Spleen (tissue), 7 donors: Measurements from ENCODE around the gene LAMC1.

Experiments
- POLR2A ChIP-seq, 3 donors: fragments of 450-650 bp; IDR thresholded peaks; one replicate each; pipeline ENCODE4 v1.5.1; 2017; ENCODE audit warnings: antibody characterized with exemption in 3 of 3, mild to moderate bottlenecking in 1 of 3
- TF ChIP-seq, protein P1 (sequence below), 11 experiments: fragments of 200-600 bp in 7 of 11; fragments of 450-650 bp in 4 of 11; sonication (generic) in 4 of 11; IDR thresholded peaks in 8 of 11; conservative IDR thresholded peaks in 3 of 11; 1 replicate in 7 of 11; 2 replicates in 4 of 11; pipeline versions ENCODE4 v1.4.0 to v1.8.0; 2016 to 2021; ENCODE audit warnings: antibody characterized with exemption in 11 of 11, inconsistent platforms in 4 of 11, mild to moderate bottlenecking in 1 of 11
- donor health status: DM: no; HTN: no; CAD: no; lungs with moderate emphysema.
- donor health status: DM: no; HTN: no; CAD: no.
- donor health status: DM: no; HTN: no; CAD: no.

- TF ChIP-seq, protein P1, sequence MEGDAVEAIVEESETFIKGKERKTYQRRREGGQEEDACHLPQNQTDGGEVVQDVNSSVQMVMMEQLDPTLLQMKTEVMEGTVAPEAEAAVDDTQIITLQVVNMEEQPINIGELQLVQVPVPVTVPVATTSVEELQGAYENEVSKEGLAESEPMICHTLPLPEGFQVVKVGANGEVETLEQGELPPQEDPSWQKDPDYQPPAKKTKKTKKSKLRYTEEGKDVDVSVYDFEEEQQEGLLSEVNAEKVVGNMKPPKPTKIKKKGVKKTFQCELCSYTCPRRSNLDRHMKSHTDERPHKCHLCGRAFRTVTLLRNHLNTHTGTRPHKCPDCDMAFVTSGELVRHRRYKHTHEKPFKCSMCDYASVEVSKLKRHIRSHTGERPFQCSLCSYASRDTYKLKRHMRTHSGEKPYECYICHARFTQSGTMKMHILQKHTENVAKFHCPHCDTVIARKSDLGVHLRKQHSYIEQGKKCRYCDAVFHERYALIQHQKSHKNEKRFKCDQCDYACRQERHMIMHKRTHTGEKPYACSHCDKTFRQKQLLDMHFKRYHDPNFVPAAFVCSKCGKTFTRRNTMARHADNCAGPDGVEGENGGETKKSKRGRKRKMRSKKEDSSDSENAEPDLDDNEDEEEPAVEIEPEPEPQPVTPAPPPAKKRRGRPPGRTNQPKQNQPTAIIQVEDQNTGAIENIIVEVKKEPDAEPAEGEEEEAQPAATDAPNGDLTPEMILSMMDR (IDR thresholded peaks at IDR 0.05 in 8 of 11, conservative IDR thresholded peaks at IDR 0.05 in 3 of 11): no peak
- no peak for TF ChIP-seq POLR2A (IDR thresholded peaks at IDR 0.05)
These were observed 141.7 kb downstream of the LAMC1 start for GRCh38 chr1:183164963-183165362.
